HUDEP-2 (cell line): ENCODE results near the gene HAUS3.

Source experiments
- DNase-seq, 76 experiments: peaks; one replicate each; lab custom pipeline; 2025; ENCODE audit not compliant: unreplicated experiment in 76 of 76; lab: John Stamatoyannopoulos, UW

HAUS3 gene

DNA sequence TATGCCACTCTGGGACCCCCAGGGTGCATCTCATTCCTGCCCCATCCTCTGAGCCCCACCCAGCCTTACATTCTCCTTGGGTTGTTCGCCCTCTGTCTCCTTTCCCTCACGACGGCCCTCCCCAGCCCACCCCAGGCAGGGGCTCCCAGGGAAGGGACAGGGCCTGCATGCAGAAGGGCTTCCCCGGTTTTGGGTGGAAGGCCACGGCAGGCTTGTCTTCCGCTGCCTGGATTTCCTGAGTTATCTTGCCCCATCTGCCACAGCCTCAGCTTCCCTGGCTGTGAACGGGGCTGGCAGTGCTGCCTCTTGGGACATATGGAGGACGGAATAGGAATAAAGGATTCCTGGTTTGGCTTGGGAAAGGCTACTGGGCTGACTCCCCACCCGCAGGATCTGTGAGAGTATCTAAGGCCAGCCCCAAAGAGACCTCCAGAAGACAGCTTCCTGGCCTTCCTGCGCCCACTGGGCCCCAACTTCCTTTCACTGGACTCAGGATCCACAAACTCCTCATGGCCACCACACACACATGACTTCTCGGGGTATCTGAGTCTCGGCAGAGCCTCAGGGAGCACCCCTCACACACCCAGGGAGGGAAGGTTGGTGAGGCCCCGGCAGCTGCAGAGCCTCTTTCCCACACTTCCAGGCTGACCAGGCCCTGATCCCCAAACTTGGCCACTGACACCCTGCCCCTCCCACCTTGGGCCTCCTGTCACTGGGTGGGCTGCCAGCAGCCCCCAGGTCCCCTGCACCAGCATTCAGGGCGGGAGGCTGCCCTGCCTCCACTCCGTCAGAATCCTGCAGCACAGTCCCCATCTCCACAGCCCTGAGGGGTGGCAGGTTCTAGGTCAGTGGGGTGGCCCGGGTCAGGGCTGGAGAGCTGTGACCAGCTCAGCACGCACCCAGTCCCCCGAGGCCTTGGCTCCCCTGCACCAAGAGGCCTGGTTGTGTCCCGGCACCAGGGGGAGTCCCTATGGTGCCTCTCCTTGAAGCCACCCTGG, 23.5 kb upstream of the HAUS3 start:
- DNase-seq, result no peak

DNA sequence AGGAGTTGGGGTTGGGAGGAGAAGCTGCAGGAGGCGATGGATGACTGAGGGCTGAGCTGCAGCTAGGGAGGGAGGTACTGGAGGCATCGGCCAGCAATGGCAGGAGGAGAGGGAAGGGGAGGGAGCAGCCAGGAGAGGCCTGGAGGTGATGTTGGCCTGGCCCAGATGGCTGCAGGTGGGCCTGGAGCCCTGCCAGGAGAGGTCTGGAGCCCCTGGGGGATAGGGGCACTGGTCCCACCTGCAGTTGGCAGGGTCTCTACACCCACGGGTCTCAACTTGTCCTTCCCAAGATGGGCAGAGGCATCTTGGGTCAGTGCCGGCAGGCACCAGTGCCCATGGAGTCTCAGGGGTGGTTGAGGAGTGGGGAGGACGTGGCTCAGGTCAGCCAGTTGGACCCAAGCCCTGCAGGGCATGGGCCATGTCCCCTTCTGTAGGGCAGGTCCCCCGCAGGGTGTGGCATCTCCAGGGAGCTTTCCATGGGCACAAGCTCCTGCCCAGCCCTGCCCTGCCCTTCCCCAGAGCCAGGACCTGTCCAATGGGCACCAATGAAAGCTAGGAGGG, 22.6 kb upstream of the HAUS3 start:
- DNase-seq, result no peak

DNA sequence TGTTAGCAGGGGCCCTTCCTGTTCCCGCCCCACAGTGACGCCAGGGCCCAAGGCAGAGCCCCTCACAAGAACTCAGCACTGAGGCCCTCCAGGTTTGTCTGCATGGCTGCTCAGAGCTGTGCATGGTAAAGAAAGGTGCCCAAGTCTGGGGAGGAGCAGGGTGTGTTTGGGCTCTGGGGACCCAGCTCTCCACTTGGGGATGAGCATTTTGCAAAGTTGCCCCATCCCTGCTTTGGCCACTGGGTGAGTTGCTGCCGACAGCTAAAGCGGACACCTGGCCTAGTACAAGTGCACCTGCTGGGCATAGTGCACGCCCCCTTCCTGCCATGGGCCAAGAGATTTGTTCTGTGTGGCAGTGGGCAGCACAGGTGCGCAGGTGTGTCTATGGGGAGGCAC, 22.0 kb upstream of the HAUS3 start:
- no peak for DNase-seq

DNA sequence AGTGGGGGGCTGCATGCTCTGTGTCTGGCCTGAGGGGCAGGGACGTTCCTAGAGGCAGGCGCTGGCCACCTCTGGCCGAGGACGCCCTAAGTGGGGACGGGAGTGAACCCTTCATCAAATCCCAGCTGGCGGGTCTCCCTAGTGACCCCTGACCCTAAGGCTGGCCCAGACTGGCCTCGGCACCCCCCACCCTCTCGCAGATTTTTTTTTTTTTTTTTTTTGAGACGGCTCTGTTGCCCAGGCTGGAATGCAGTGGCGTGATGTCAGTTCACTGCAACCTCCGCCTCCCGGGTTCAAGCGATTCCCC, 21.0 kb upstream of the HAUS3 start:
- no peak for DNase-seq

DNA sequence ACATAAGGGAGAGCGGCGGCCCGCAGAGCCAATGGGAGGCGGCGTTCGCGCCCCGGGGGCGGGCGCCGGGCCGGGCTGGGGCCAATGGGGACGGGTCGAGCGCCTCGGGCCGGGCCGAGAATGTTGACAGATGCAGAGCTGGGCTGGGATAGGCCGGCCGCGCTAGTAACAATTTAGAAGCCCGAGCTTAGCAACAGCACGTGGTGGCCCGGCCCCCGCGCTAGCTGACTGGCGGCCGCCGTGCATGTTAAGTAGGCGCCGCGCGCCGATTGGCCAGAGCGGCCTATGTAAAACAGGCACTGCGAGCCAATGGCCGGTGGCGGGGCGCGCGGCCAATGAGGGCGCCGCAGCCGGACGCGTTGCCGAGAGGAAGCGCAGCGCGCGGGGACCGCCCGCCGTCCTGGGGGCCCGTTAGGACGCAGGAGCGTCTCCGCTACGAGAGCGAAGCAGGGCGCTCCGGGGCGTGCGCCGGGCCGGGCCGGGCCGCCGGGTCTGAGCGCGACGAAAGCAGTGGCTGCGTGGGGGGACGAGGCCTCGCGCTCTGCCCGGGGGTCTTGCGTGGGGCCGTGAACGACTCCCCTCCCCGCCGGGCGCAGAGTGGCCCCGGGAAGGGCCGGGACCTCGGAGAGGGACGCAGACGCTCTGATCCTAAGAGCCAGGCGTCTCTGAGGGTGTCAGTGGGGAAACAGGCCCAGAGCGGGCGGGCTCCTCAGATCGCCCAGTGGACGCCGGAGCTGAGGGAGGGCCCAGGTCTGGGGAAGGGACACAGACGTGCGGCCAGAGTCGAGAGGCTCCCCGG, 20.4 kb upstream of the HAUS3 start:
- peak in 75 of 76 experiments; percentile 61 to 99 (median 97) for DNase-seq

DNA sequence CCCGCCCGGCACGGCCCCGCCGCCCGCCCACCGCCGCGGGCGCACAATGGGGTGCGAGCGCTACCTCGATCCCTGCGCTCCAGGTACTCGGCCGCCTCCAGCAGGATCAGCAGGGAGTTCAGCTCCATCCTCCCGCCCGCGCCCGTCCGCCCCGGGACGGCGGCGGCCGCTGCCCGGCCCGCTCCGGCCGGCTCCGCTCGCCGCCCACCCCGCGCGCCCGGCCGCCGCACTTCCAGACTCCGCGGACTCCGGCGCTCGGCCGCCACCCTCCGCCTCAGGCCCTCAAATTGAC, 19.9 kb upstream of the HAUS3 start, which contains the start of gene MXD4:
Gene MXD4 (minus strand): TSS at position 257 of the 292 bp plus-strand sequence. CDS start 129 bp downstream, at position 128.
- DNase-seq, result no peak

DNA sequence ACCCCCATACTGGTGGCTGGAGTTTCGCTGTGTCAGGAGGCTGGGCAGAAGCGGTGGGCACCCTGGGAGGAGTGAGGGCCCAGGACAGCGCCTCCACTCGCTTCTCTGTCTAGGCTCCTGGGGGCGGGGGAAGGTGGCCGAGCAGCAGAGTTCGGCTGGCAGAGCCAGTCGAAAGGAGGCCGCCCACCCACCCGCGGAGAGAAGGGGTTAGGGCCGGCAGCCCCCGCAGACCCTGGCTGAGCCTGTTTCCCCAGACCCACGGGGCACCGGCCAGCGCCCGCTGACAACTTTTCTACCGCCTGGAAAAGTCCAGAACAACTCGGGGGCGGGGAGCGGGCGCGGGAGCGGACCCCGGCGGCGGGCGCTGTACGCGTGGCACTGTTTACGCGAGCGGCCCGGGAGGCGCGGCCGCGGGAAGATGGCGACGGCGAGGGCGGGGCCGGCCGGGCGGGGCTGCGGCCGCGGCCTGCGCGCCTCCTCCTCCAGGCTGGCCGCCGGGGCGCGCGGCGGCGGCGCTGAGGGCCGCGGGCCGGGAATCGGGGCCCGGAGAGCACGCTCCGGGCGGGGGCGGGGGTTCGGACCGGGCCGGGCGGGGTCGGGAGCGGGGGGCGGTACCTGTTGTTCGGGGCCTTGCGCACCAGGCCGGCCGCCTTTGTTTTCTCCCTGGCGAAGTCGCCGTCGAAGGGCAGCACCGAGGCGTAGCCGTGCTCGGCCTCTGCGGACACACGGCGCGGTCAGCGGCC, 19.4 kb upstream of the HAUS3 start:
- peak in 28 of 76 experiments; percentile 8 to 53 (median 26) for DNase-seq

DNA sequence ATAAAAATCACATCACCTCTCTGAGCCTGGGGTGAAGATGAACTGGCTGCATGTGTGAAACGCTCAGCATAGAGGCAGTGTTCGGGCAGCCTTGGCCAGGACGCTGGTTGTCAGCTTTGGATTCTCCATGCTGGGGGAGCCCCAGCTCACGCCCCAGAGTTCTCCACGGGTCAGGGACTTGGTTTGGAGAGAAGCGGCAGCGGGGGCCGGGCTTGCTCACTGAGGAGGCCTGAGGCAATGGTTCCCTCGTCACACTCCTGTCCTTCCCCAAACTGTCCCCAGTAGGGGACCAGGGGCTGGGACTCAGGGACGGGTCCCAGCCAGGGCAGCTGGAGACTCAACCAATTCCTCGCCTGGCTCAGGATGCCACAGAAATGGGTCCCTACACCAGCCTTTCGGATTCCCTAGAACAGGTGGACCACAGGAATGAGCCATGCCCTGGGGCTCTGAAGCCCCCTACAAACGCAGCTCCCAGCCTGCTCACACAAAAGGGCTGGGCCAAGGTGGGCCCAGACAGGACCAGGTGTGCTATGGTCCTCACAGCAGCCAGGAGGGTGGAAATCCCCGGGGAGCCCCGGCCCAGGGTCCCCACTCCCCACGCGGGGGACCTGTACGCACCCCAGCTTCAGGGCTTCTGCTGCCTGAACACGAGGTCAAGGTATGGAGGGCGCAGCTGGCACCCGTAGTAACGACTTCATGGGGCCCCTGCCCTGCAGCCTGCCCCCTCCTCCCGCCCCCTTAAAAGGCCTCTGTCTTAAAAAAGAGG, 18.6 kb upstream of the HAUS3 start:
- DNase-seq, result no peak

DNA sequence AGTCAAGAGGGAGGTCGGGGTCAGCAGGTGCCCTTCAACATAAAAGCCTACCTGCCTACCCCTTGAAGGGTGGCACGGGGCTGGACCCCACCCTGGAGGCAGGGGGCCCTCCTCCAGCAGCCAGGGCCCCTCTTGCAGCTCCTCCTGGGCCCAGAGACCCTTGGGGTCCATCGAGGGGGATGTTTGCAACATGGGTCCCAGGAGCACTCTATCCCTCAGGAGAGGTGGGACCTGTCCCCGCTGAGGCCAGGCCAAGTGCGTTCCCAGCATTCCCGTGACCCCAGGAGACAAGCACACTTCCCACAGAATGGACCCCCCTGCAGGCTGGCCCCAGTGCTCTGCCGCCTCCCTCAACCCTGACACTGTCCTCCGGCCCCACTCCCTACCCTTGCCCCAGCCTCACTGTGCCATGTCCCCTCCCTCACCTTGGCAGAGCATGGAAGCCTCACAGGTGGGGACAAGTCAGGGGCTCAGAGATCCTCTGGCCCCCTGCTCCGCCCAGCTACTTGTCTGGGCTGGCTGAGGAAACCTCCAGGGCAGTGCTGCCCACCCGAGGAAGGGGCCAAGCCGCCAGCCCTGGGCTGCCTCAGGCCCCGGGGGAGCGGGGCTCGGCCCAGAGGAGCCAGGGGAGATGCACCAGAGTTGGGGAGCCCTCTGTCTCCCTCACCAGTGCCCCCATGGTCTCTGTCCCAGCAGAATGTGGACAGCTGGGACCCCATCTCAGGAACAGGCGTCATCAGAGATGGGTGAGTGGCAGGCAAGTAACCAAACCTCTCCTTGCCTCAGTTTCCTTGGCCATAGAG, 17.8 kb upstream of the HAUS3 start:
- DNase-seq, result no peak

DNA sequence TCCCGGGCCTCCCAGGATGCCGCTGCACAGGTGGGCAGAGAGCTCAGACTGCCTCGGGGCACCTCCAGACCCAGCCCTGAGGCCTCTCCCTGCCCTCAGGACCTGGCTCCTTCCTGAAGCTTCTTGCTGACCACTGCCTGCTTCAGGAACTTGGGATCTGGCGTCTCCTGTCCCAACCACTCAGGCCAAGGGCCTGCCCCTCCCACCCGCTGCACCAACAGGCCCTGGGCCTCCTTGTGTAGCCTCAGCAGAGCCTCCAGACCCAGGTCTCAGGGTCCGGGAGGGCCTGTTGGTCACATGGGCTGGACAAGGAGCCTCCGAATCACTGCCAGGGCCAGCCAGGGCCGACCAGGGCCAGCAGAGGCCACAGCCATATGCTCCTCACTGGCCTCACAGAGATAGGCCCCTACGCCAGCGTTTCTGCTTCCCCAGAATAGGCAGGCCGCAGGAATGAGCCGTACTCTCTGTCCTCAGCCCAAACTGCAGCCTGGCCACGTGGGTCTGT, 17.2 kb upstream of the HAUS3 start:
- no peak for DNase-seq

DNA sequence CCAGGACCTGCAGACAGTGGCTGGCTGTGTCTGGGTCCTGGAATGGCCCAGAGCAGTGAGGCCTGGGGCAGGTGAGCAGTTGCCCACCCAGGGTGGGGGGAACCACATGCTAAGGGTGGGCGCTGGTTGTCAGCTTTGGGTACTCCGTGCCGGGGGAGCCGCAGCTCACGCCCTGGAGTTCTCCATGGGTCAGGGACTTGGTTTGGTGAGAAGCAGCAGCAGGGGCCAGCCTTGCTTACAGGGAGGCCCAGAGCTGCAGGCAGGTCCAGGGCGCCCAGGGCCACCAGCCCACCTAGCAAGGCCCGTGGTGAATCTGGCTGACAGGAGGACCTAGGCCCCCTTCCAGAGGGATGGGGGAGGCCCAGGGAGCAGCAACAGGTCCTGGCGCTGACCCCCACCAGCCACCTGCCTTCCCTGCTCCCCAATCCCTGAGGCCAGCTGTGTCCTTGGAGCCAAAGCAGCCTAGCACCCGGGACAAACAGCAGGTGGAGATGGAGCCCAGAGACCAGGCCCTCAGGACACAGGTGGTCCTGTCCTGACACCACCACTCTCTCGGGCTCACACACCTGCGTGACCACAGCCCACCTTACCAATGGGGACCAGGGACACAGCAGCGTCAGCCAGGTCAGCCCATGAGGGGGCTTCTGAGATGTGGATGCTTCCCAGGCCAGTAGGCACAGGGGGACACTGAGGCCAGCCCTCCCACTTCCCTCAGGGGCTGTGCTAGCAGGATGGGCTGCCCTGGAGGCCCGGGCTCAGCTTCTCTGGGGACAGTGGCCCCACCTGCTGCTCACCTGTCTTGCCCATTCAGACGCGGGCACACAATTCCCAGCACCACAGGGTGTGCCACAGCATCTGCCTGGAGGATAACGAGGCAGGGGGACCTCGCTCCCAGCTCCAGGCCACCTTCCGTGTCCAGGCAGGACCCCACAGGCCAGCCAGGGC, 16.4 kb upstream of the HAUS3 start:
- DNase-seq, result no peak

DNA sequence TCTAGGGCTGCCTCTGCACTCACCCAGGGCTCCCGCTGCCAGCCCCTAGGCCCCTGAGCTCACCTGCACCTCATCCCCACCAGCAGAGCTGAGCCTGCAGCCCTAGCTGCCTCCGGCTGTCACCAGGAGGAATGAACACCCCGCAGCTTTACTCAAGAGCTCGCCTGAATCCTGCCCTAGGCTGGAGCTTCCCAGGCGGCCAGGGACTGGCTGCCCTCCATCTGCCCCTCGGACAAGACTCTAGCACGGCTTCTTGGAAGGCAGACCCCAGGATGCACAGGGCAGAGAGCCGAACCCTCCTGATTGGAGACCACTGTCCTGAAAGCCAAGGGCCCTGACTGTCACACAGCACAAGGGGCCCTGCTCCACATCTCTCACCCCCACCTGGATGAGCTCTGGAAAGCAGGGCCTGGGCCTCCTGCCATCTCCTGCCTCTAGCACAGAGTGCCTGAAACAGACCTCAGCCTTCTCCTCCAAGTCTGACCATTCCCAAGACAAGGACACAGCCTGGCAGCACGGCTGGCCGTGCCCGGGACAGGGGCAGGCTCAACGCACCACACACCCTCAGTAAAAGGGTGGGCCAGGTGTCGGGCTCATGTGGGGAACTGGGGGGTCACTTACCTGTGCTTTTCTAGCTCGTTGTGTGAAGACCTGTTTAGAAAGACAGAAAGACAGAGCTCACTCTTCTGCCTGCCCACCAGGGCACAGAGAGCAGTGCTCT, 15.6 kb upstream of the HAUS3 start:
- DNase-seq, result no peak

DNA sequence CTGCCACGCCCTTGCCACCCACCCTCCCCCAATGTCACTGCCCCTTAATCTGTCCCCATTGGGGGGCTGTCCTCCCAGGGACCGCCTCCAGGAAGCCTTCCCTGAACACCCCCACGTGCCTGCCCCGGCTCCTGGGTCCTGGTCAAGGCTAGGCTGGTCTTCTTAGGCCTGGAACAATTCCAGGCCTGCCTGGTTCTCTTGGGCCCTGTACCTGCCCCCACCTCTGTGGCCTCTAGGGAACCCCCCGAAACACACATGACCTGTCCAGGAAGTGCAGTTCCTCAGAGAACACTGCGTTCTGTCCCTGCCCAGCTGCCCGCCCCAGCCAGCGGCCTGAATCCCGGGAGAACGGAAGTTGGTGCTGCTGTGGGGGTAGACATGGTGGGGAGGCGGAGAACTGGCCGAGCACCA, 14.9 kb upstream of the HAUS3 start:
- no peak for DNase-seq

DNA sequence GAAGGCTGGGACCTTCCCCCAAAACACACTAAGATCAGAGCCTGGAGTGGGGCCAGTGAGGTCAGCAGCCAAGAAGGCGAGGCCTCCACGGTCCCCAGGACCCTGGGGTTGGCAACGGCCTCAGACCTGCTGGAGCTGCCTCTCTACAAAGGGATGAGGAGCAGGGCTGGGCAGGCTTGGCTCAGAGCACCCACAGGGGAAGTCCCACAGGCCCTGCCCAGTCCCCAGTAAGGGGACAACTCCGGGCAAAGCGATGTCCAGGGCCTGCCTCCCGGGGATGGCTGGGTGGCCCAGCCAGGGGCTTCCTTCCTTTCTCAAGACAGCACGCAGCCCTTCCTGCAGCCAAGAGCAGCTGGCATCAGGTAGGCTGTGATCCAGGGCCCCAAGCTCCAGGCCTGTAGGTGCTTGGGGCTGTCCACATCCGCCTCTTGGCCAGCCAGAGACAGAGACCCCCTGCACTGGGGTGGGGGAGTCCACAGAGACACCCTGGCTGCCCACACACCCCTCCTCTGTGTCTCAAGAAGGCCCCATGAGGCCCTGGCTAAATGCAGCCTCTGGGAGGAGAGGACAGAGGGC, 14.3 kb upstream of the HAUS3 start:
- DNase-seq, result no peak

DNA sequence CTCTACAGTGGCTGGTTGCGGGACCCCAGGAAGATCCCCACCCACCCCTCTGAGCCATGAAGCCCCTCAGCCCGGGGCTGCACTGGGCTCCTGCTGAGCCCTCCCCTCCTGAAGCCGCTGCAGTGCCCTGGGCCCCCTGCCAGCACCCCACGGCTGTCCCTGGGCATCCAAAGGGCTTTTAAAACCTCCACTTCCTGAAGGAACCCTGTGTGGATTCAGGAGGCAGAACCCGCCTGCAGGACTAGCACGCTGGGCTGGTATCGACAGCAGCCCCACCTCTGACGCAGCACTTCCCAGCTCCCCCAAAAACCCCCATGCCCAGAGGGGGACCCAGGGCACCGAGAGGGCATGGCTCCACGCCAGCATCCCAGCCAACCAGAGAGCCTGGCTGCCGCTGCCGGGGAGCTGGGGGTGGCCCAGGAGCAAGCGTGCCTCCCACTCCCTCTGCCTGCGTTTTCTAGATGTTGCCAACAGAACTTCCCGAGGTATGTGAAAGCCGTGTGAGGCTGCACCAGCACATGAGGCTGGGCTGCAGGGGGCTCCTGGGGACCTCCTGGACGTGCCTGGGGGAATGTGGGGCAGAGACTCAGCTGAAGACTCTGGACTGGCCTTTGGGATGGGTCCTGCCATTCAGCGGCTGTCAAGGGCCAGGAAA, 13.7 kb upstream of the HAUS3 start:
- no peak for DNase-seq

DNA sequence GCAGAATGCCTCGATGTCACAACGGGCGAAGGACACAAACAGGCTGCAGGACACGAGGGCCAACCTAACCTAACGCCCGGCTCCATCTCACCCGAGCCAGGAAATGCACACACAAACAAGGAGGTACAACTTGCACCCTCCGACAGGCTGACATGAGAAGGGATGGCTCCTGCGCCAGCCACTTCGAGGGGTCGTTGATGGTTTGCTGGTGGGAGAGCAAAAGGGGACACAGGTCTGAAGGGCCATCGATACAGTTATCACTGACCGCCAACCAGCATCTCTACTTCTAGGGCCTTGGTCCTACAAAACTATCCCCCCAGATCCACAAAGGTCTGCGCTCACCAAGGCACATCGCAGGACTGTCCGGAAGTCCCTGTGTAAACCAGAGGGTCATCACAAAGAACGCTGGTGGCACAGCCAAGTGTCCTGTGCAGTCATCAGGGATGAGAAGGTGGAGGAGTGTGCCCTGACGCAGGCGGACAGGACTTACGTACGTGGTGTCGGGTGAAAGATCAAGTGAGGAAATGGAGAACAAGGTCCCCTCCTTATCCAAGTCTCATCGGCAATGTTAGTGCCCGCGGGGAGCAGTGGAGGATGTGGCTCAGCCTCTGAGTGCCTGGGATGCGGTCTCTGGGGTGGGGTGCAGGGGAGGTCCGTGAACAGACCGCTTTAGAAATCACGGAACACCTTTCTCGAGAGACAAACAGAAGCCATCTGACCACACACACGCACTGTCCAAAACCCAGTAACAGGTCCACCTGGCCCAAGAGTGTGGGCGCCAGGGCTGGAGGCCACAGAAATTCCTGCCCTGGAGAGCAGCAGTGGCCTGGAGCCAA, 13.0 kb upstream of the HAUS3 start:
- DNase-seq, result no peak
